HepG2 (cell line): ENCODE results near the gene FAM114A1. TPM values are rescaled to one million over a fixed set of nuclear protein-coding genes. Genes with fewer than 3 reads are reported as not detected.

Experiments
- MED1 ChIP-seq: sonication (generic); formaldehyde crosslinking; IDR thresholded peaks from 2 replicates; pipeline ENCODE4 v1.4.0; 2020; ENCODE audit warnings: missing genetic modification reagents
- NCOR1 ChIP-seq: fragments of 200-600 bp; sonication (generic); IDR thresholded peaks from 2 replicates; pipeline ENCODE4 v1.7.0; 2017; ENCODE audit warnings: antibody characterized with exemption, low read length, borderline replicate concordance
- TCF12 ChIP-seq, 2 experiments: fragments of 450-650 bp in 1 of 2; sonication (generic) in 1 of 2; formaldehyde crosslinking in 1 of 2; IDR thresholded peaks; 2 replicates each; pipeline versions ENCODE4 v1.6.1 to v1.8.0; 2017 to 2022; ENCODE audit warnings: antibody characterized with exemption in 1 of 2, mild to moderate bottlenecking in 1 of 2, missing genetic modification reagents in 1 of 2, moderate library complexity in 1 of 2
- THAP7 ChIP-seq: sonication (generic); formaldehyde crosslinking; IDR thresholded peaks from 2 replicates; pipeline ENCODE4 v1.8.1; 2023; ENCODE audit warnings: mild to moderate bottlenecking, missing genetic modification reagents
- ZBTB26 ChIP-seq: IDR thresholded peaks from 2 replicates; pipeline ENCODE4 v1.6.1; 2016; ENCODE audit warnings: missing compliant biosample characterization, missing genetic modification reagents, borderline replicate concordance
- ZFP36L1 ChIP-seq: sonication (generic); formaldehyde crosslinking; IDR thresholded peaks from 2 replicates; pipeline ENCODE4 v1.8.0; 2022; ENCODE audit warnings: mild to moderate bottlenecking, missing genetic modification reagents, moderate library complexity
- ZFP90 ChIP-seq: sonication (generic); formaldehyde crosslinking; IDR thresholded peaks from 2 replicates; pipeline ENCODE4 v1.8.0; 2022; ENCODE audit warnings: missing genetic modification reagents, mild to moderate bottlenecking, inconsistent platforms, borderline replicate concordance
- ZNF574 ChIP-seq: sonication (generic); formaldehyde crosslinking; IDR thresholded peaks from 2 replicates; pipeline ENCODE4 v1.4.0; 2020; ENCODE audit warnings: missing genetic modification reagents
- polyA plus RNA-seq, 8 experiments: library from polyadenylated mRNA; depleted of rRNA in 3 of 8; stranded (reverse) in 7 of 8; unstranded in 1 of 8; fragments of >200 nt; fragmentation: Illumina TruSeq in 4 of 8; extraction: Trizol in 4 of 8; gene quantifications; 2 replicates each; pipeline versions ENCODE4 v1.2.1 to v1.2.3, GENCODE V29; 2011 to 2016; ENCODE audit warnings: low read depth in 4 of 8, missing spikeins in 1 of 8, mixed read lengths in 1 of 8; ENCODE audit not compliant: insufficient read depth in 1 of 8
- total RNA-seq, 5 experiments: library from RNA; depleted of rRNA; stranded (reverse); fragments of >200 nt; fragmentation: Illumina TruSeq; extraction: Trizol; gene quantifications; 2 replicates each; pipeline ENCODE4 v1.2.3, GENCODE V29; 2016; ENCODE audit warnings: low read depth in 1 of 5
- TF ChIP-seq, protein P1 (sequence below): sonication (generic); formaldehyde crosslinking; IDR thresholded peaks from 2 replicates; pipeline ENCODE4 v1.5.0; 2020; ENCODE audit warnings: missing genetic modification reagents
- TF ChIP-seq, protein P2 (sequence below): sonication (generic); formaldehyde crosslinking; IDR thresholded peaks from 2 replicates; pipeline ENCODE4 v1.4.0; 2020; ENCODE audit warnings: missing genetic modification reagents
- TF ChIP-seq, protein P3 (sequence below): sonication (generic); formaldehyde crosslinking; IDR thresholded peaks from 2 replicates; pipeline ENCODE4; 2020; ENCODE audit warnings: missing genetic modification reagents, mild to moderate bottlenecking, borderline replicate concordance

FAM114A1 gene
- total and polyA plus RNA-seq, 2 of the 13 experiments (the other 11 are each of a cell fraction or from before 2014, with no cell fraction given) = 61.0 to 76.9 TPM

GRCh38 chr4:38904090-38904666 is 36.6 kb downstream of the FAM114A1 start (continued):
- TF ChIP-seq MED1 (CRISPR knock-in tag) = peak; percentile 65
- TF ChIP-seq ZFP90 (CRISPR knock-in tag) = no peak
- peak; percentile 83; the same call in 1 of the 2 replicates for TF ChIP-seq NCOR1
- TF ChIP-seq ZFP36L1 (CRISPR knock-in tag) = peak; percentile 55; the same call in 1 of the 2 replicates
- TF ChIP-seq ZBTB26 (CRISPR knock-in tag) = peak; percentile 88; the same call in 1 of the 2 replicates
- no peak for TF ChIP-seq THAP7
- TF ChIP-seq, protein P1, sequence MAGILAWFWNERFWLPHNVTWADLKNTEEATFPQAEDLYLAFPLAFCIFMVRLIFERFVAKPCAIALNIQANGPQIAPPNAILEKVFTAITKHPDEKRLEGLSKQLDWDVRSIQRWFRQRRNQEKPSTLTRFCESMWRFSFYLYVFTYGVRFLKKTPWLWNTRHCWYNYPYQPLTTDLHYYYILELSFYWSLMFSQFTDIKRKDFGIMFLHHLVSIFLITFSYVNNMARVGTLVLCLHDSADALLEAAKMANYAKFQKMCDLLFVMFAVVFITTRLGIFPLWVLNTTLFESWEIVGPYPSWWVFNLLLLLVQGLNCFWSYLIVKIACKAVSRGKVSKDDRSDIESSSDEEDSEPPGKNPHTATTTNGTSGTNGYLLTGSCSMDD (CRISPR knock-in tag) = no peak
- TF ChIP-seq TCF12 (IDR thresholded peaks at IDR 0.05) = no peak
- TF ChIP-seq TCF12 (CRISPR knock-in tag; IDR thresholded peaks at IDR 0.05) = no peak
- TF ChIP-seq, protein P2, sequence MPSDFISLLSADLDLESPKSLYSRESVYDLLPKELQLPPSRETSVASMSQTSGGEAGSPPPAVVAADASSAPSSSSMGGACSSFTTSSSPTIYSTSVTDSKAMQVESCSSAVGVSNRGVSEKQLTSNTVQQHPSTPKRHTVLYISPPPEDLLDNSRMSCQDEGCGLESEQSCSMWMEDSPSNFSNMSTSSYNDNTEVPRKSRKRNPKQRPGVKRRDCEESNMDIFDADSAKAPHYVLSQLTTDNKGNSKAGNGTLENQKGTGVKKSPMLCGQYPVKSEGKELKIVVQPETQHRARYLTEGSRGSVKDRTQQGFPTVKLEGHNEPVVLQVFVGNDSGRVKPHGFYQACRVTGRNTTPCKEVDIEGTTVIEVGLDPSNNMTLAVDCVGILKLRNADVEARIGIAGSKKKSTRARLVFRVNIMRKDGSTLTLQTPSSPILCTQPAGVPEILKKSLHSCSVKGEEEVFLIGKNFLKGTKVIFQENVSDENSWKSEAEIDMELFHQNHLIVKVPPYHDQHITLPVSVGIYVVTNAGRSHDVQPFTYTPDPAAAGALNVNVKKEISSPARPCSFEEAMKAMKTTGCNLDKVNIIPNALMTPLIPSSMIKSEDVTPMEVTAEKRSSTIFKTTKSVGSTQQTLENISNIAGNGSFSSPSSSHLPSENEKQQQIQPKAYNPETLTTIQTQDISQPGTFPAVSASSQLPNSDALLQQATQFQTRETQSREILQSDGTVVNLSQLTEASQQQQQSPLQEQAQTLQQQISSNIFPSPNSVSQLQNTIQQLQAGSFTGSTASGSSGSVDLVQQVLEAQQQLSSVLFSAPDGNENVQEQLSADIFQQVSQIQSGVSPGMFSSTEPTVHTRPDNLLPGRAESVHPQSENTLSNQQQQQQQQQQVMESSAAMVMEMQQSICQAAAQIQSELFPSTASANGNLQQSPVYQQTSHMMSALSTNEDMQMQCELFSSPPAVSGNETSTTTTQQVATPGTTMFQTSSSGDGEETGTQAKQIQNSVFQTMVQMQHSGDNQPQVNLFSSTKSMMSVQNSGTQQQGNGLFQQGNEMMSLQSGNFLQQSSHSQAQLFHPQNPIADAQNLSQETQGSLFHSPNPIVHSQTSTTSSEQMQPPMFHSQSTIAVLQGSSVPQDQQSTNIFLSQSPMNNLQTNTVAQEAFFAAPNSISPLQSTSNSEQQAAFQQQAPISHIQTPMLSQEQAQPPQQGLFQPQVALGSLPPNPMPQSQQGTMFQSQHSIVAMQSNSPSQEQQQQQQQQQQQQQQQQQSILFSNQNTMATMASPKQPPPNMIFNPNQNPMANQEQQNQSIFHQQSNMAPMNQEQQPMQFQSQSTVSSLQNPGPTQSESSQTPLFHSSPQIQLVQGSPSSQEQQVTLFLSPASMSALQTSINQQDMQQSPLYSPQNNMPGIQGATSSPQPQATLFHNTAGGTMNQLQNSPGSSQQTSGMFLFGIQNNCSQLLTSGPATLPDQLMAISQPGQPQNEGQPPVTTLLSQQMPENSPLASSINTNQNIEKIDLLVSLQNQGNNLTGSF (CRISPR knock-in tag) = no peak
- TF ChIP-seq, protein P3, sequence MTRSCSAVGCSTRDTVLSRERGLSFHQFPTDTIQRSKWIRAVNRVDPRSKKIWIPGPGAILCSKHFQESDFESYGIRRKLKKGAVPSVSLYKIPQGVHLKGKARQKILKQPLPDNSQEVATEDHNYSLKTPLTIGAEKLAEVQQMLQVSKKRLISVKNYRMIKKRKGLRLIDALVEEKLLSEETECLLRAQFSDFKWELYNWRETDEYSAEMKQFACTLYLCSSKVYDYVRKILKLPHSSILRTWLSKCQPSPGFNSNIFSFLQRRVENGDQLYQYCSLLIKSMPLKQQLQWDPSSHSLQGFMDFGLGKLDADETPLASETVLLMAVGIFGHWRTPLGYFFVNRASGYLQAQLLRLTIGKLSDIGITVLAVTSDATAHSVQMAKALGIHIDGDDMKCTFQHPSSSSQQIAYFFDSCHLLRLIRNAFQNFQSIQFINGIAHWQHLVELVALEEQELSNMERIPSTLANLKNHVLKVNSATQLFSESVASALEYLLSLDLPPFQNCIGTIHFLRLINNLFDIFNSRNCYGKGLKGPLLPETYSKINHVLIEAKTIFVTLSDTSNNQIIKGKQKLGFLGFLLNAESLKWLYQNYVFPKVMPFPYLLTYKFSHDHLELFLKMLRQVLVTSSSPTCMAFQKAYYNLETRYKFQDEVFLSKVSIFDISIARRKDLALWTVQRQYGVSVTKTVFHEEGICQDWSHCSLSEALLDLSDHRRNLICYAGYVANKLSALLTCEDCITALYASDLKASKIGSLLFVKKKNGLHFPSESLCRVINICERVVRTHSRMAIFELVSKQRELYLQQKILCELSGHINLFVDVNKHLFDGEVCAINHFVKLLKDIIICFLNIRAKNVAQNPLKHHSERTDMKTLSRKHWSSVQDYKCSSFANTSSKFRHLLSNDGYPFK (CRISPR knock-in tag) = no peak
- no peak for TF ChIP-seq ZNF574 (CRISPR knock-in tag)
